HepG2 (cell line): ENCODE data around the gene DHTKD1. TPM values are rescaled to one million over a fixed set of nuclear protein-coding genes. Genes with fewer than 3 reads are reported as not detected.
A peak's percentile ranks its signal among the peaks of the same experiment; 100 is the strongest.

ENCODE experiments used
- ATAC-seq: fragments of 200-7000 bp; cut with Tn5 transposase; 3 replicates; pipeline ENCODE4 v1.9.1; 2020; ENCODE audit warnings: mild to moderate bottlenecking, moderate library complexity
- BruUV-seq: library from RNA; stranded (reverse); fragments of 400-500 nt; replicated peaks from 2 replicates; lab custom pipeline; 2021; lab: Mats Ljungman, UMichigan
- CTCF ChIA-PET: fragments of 300-600 bp; formaldehyde crosslinking; extraction: SDS; loops from one replicate; lab custom pipeline; 2021; ENCODE audit warnings: low total read pairs, inconsistent platforms, low intra/inter-chr PET ratio; lab: Yijun Ruan, JAX
- POLR2A ChIA-PET: fragments of 350-600 bp; sonication (Branson Sonifier 250); formaldehyde crosslinking; loops from one replicate; lab custom pipeline; 2020; ENCODE audit warnings: antibody characterized with exemption, inconsistent platforms; lab: Yijun Ruan, JAX
- DNase-seq: peaks from one replicate; pipeline ENCODE4 v3.0.0-alpha.2; 2015; ENCODE audit warnings: low spot score
- FAIRE-seq: peaks from 3 replicates; lab custom pipeline; 2011; peaks lifted over from hg19 to GRCh38; lab: Jason Lieb, UNC
- H2AFZ ChIP-seq: one replicate; pipeline ENCODE4 v1.6.1; 2011; ENCODE audit warnings: low read length, inconsistent platforms
- H3K27ac ChIP-seq: fragments of 300-600 bp; 3 replicates; pipeline ENCODE4 v1.8.0; 2011; ENCODE audit warnings: mixed run types, mild to moderate bottlenecking, mixed read lengths, low read length, inconsistent platforms; ENCODE audit not compliant: insufficient read depth; ENCODE audit errors: extremely low read length
- H3K27me3 ChIP-seq, 2 experiments: fragments of 200-600 bp in 1 of 2; 2 replicates in 1 of 2; 3 replicates in 1 of 2; pipeline versions ENCODE4 v1.6.0 to v1.8.0; 2011; ENCODE audit warnings: low read length in 2 of 2, mild to moderate bottlenecking in 2 of 2, moderate library complexity in 2 of 2, inconsistent platforms in 1 of 2; ENCODE audit not compliant: insufficient read depth in 2 of 2, control insufficient read depth in 1 of 2
- H3K36me3 ChIP-seq, 2 experiments: fragments of 200-600 bp in 1 of 2; replicated peaks in 1 of 2; 2 replicates in 1 of 2; 3 replicates in 1 of 2; pipeline versions ENCODE4 v1.5.1 to v1.8.0; 2011; ENCODE audit warnings: low read length in 2 of 2, inconsistent platforms in 1 of 2; ENCODE audit not compliant: insufficient read depth in 2 of 2, control insufficient read depth in 1 of 2
- H3K4me1 ChIP-seq: 2 replicates; pipeline ENCODE4 v1.5.1; 2012; ENCODE audit warnings: low read length, inconsistent platforms; ENCODE audit not compliant: insufficient read depth
- H3K4me2 ChIP-seq: 2 replicates; pipeline ENCODE4 v1.6.0; 2011; ENCODE audit warnings: low read depth, low read length, inconsistent platforms
- H3K4me3 ChIP-seq, 3 experiments: fragments of 200-600 bp in 1 of 3; sonication (generic), shearing (Covaris generic) in 1 of 3; replicated peaks in 1 of 3; 2 replicates each; pipeline ENCODE4 v1.5.1; 2011 to 2016; ENCODE audit warnings: low read length in 3 of 3, inconsistent platforms in 2 of 3, low read depth in 2 of 3, mild to moderate bottlenecking in 2 of 3, control low read depth in 1 of 3, mixed read lengths in 1 of 3; ENCODE audit not compliant: insufficient read depth in 1 of 3
- H3K79me2 ChIP-seq: one replicate; pipeline ENCODE4 v1.6.1; 2011; ENCODE audit warnings: low read length, inconsistent platforms; ENCODE audit not compliant: insufficient read depth
- H3K9ac ChIP-seq: 2 replicates; pipeline ENCODE4 v1.6.0; 2011; ENCODE audit warnings: mild to moderate bottlenecking, low read depth, low read length, inconsistent platforms; ENCODE audit not compliant: insufficient read depth
- H3K9me3 ChIP-seq: 2 replicates; pipeline ENCODE4 v1.5.1; 2012; ENCODE audit warnings: mild to moderate bottlenecking, low read length
- H4K20me1 ChIP-seq: 2 replicates; pipeline ENCODE4 v1.6.0; 2011; ENCODE audit warnings: inconsistent platforms, mild to moderate bottlenecking, low read length, moderate library complexity; ENCODE audit not compliant: insufficient read depth
- CEBPB ChIP-seq: IDR thresholded peaks from 2 replicates; pipeline ENCODE4 v1.6.1; 2011; ENCODE audit warnings: low read depth, low read length, improper control_type of control experiment, borderline replicate concordance
- FOSL1 ChIP-seq: sonication (generic); formaldehyde crosslinking; IDR thresholded peaks from 2 replicates; pipeline ENCODE4 v1.9.0; 2021; ENCODE audit warnings: missing genetic modification reagents, borderline replicate concordance
- FOXC1 ChIP-seq: sonication (generic); formaldehyde crosslinking; IDR thresholded peaks from 2 replicates; pipeline ENCODE4 v1.8.0; 2022; ENCODE audit warnings: mild to moderate bottlenecking, missing genetic modification reagents, borderline replicate concordance
- GABPB1 ChIP-seq: IDR thresholded peaks from 2 replicates; pipeline ENCODE4 v1.6.1; 2016; ENCODE audit warnings: mild to moderate bottlenecking, missing genetic modification reagents, moderate library complexity, missing compliant biosample characterization
- MED1 ChIP-seq: sonication (generic); formaldehyde crosslinking; IDR thresholded peaks from 2 replicates; pipeline ENCODE4 v1.4.0; 2020; ENCODE audit warnings: missing genetic modification reagents
- ZBTB46 ChIP-seq: sonication (generic); formaldehyde crosslinking; IDR thresholded peaks from 2 replicates; pipeline ENCODE4 v1.4.0; 2020; ENCODE audit warnings: mild to moderate bottlenecking, missing genetic modification reagents, borderline replicate concordance
- ZEB1 ChIP-seq: IDR thresholded peaks from 2 replicates; pipeline ENCODE4 v1.6.1; 2012; ENCODE audit warnings: mild to moderate bottlenecking, low read depth, inconsistent platforms; ENCODE audit not compliant: insufficient replicate concordance
- ZNF484 ChIP-seq: sonication (generic); formaldehyde crosslinking; IDR thresholded peaks from 2 replicates; pipeline ENCODE4 v1.5.1; 2020; ENCODE audit warnings: mild to moderate bottlenecking, low read depth, missing genetic modification reagents, borderline replicate concordance
- in situ Hi-C: cut with HindIII; loops from 2 replicates; pipeline ENCODE4 v1.10.0; 2017; ENCODE audit warnings: low pct_unique_long_range_greater_than_20kb; ENCODE audit not compliant: extremely low pct_ligation_motif_present
- intact Hi-C: fragments of 100-400 bp; cut with micrococcal nuclease; formaldehyde crosslinking; loops from one replicate; pipeline ENCODE4 v1.10.0; 2022; ENCODE audit not compliant: unreplicated experiment
- polyA plus RNA-seq, 8 experiments: library from polyadenylated mRNA; depleted of rRNA in 3 of 8; stranded (reverse) in 7 of 8; unstranded in 1 of 8; fragments of >200 nt; fragmentation: Illumina TruSeq in 4 of 8; extraction: Trizol in 4 of 8; gene quantifications; 2 replicates each; pipeline versions ENCODE4 v1.2.1 to v1.2.3, GENCODE V29; 2011 to 2016; ENCODE audit warnings: low read depth in 4 of 8, missing spikeins in 1 of 8, mixed read lengths in 1 of 8; ENCODE audit not compliant: insufficient read depth in 1 of 8
- total RNA-seq, 5 experiments: library from RNA; depleted of rRNA; stranded (reverse); fragments of >200 nt; fragmentation: Illumina TruSeq; extraction: Trizol; gene quantifications; 2 replicates each; pipeline ENCODE4 v1.2.3, GENCODE V29; 2016; ENCODE audit warnings: low read depth in 1 of 5

Gene DHTKD1
- total and polyA plus RNA-seq, 2 of the 13 experiments (the other 11 are each of a cell fraction or from before 2014, with no cell fraction given) = 9.6 to 14.1 TPM

- TF ChIP-seq FOSL1 (CRISPR knock-in tag) (no peak), GABPB1 (CRISPR knock-in tag) (no peak), ZEB1 (no peak), FOXC1 (CRISPR knock-in tag) (no peak), MED1 (CRISPR knock-in tag) (no peak), ZNF484 (no peak), ZBTB46 (CRISPR knock-in tag) (no peak), CEBPB (no peak)
- H4K20me1 ChIP-seq = no peaks in the 10 kb centered on the region
- FAIRE-seq (no peak), ATAC-seq (no peak), DNase-seq (no peak)
- ChIA-PET POLR2A (interaction anchor here (0.9 kb wide), 1 partner anchor 17 kb away, joined by 3 read pairs; no protein-coding TSS in a partner anchor), CTCF (no interaction called here)
- peak overlapping the region; percentile 15 for H2AFZ ChIP-seq
- intact Hi-C loops = no loop called here
- no peak overlapping the region for H3K4me2 ChIP-seq
- H3K9ac ChIP-seq = no peak overlapping the region
- H3K79me2 ChIP-seq = no peaks in the 10 kb centered on the region
- in situ Hi-C loops = no loop called here
- no peak overlapping the region for H3K4me3 ChIP-seq
- H3K27ac ChIP-seq = no peak overlapping the region
- H3K4me1 ChIP-seq = peaks cover 38% of the 10 kb centered on the region
- H3K27me3 ChIP-seq = no peaks in the 10 kb centered on the region
- BruUV-seq = no TSS peak
- H3K36me3 ChIP-seq = no peaks in the 10 kb centered on the region
- no peaks in the 10 kb centered on the region for H3K9me3 ChIP-seq
These were observed 18.2 kb upstream of the DHTKD1 start for GRCh38 chr10:12050528-12050927.
